BJ (cell line): ENCODE data around the gene RADIL. TPM values are rescaled to one million over a fixed set of nuclear protein-coding genes. Genes with fewer than 3 reads are reported as not detected.
A peak's percentile ranks its signal among the peaks of the same experiment; 100 is the strongest.

Experiments used
- CTCF ChIA-PET: fragments of 350-600 bp; formaldehyde crosslinking; extraction: SDS; loops from one replicate; lab custom pipeline; 2021; ENCODE audit warnings: antibody characterized with exemption, inconsistent platforms; lab: Yijun Ruan, JAX
- POLR2A ChIA-PET: fragments of 300-600 bp; sonication (Branson Sonifier 250); formaldehyde crosslinking; extraction: SDS; loops from one replicate; lab custom pipeline; 2021; ENCODE audit warnings: antibody characterized with exemption; lab: Charles Lee
- DNase-seq: peaks from one replicate; pipeline ENCODE4 v3.0.0-alpha.2; 2011; ENCODE audit warnings: low read depth
- H3K27me3 ChIP-seq: 2 replicates; pipeline ENCODE4 v1.6.0; 2011; ENCODE audit warnings: low read length; ENCODE audit not compliant: control insufficient read depth, insufficient read depth
- H3K36me3 ChIP-seq: 2 replicates; pipeline ENCODE4 v1.5.1; 2011; ENCODE audit warnings: low read length; ENCODE audit not compliant: control insufficient read depth, insufficient read depth
- H3K4me3 ChIP-seq: 2 replicates; pipeline ENCODE4 v1.5.1; 2011; ENCODE audit warnings: low read depth, mild to moderate bottlenecking, control low read depth, low read length
- CTCF ChIP-seq: IDR thresholded peaks from 2 replicates; pipeline ENCODE4 v1.5.1; 2011; ENCODE audit warnings: low read depth, mild to moderate bottlenecking, control low read depth, inconsistent platforms, low read length, moderate library complexity; ENCODE audit not compliant: insufficient read depth
- polyA plus RNA-seq: library from polyadenylated mRNA; depleted of rRNA; stranded (reverse); fragments of >200 nt; gene quantifications from 2 replicates; pipeline ENCODE4 v1.2.3, GENCODE V29; 2011

The RADIL gene
- polyA plus RNA-seq, 1 experiment = 1.2 TPM

GRCh38 chr7:4815609-4816418, 67.7 kb downstream of the RADIL start:
- TF ChIP-seq CTCF = 0 out of 2 replicates have a peak, but pooled peaks have one; percentile 6
- POLR2A ChIA-PET = no interaction called here
- Histone ChIP-seq H3K27me3 (no peaks in the 10 kb centered on the region), H3K36me3 (no peaks in the 10 kb centered on the region), H3K4me3 (no peak overlapping the region)
- no peak for DNase-seq
- CTCF ChIA-PET = interaction anchor here (0.6 to 1.8 kb wide), 4 partner anchors 10 to 270 kb away, joined by 3 to 6 read pairs (median 4); no protein-coding TSS in a partner anchor

- POLR2A ChIA-PET = no interaction called here
- Histone ChIP-seq H3K36me3 (no peaks in the 10 kb centered on the region), H3K4me3 (no peak overlapping the region), H3K27me3 (no peaks in the 10 kb centered on the region)
- TF ChIP-seq CTCF = no peak
- DNase-seq = no peak
- CTCF ChIA-PET = interaction anchor here (0.6 to 1.4 kb wide), 2 partner anchors 11 to 271 kb away, joined by 3 read pairs; no protein-coding TSS in a partner anchor
Observed at GRCh38 chr7:4815121-4815520, 68.4 kb downstream of the RADIL start.

DNA sequence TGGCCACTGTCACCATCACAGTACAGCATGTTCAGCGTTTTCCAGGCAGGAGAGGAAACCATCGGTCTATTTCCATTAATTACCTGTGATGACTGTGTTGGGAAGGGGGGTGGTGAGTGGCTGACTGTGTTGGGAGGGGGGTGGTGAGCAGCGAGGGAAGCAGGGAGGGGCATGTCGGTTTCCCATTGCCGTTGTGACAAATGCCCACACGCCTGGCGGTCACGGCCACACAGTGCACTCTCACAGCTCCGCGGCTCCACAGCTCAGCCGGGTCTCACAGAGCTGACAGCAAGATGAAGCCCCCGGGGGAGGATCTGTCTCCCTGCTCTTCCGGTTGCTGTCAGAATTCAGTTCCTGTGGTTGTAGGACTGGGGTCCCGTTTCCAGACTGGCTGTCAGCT, 69.1 kb downstream of the RADIL start:
- CTCF ChIA-PET = no interaction called here
- no peak overlapping the region for H3K4me3 ChIP-seq
- no peaks in the 10 kb centered on the region for H3K27me3 ChIP-seq
- POLR2A ChIA-PET = no interaction called here
- no peak for DNase-seq
- TF ChIP-seq CTCF = no peak
- no peaks in the 10 kb centered on the region for H3K36me3 ChIP-seq

DNA sequence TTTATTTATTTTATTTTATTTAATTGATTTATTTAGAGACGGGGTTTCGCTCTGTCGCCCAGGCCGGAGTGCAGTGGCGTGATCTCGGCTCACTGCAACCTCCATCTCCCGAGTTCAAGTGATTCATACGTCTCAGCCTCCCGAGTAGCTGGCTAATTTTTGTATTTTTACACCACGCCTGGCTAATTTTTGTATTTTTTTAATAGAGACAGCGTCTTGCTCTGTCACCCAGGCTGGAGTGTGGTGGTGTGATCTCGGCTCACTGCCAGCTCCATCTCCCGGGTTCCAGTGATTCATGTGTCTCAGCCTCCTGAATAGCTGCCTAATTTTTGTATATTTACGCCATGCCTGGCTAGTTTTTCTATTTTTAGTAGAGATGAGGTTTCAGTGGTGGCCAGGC, 73.8 kb downstream of the RADIL start:
- Histone ChIP-seq H3K27me3 (no peaks in the 10 kb centered on the region; the same call in 1 of the 2 replicates), H3K36me3 (no peaks in the 10 kb centered on the region), H3K4me3 (no peak overlapping the region)
- DNase-seq = no peak
- TF ChIP-seq CTCF = no peak
- ChIA-PET CTCF (interaction anchor here (1.2 kb wide), 1 partner anchor 11 kb away, joined by 3 read pairs; no protein-coding TSS in a partner anchor), POLR2A (no interaction called here)

DNA sequence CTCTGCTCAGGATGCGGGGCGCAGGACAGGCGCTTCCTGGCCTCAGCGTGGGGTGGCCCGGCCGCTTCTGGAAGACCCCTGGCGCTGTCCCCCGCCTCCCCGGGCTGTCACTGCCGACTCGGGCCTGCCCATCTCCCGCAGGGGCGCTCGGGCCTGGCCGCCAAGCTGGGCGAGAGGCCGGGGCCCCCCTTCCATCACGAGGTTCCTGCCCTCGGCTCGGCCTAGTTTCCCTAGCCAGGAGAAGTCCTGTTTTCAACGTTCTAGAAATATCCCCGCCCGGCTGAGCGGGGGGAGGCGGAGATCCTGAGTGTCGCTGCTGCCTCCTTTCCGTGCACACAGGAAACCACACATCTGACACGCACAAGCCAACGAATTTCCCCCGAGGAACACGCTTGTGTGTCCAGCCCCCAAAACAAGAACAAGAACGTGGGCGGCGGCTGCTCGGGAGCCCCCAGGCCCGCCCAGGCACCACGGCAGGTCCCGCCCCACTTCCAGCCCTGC, 74.4 kb downstream of the RADIL start:
- H3K4me3 ChIP-seq = no peak overlapping the region
- CTCF ChIA-PET = interaction anchor here (1.2 kb wide), 1 partner anchor 11 kb away, joined by 3 read pairs; no protein-coding TSS in a partner anchor
- TF ChIP-seq CTCF = no peak
- H3K36me3 ChIP-seq = no peaks in the 10 kb centered on the region
- POLR2A ChIA-PET = no interaction called here
- no peaks in the 10 kb centered on the region; the same call in 1 of the 2 replicates for H3K27me3 ChIP-seq
- no peak for DNase-seq
